Midbrain (tissue), 1 donor: Measurements from ENCODE around the gene TLL2.
A peak's percentile ranks its signal among the peaks of the same experiment; 100 is the strongest.
"Not testable (repeated sequence)": the region's sequence is repeated elsewhere in the genome, so short reads cannot be mapped to it uniquely, and the experiment has no call there.

ENCODE experiments used
- DNase-seq: peaks from one replicate; lab custom pipeline; 2025; lab: John Stamatoyannopoulos, UW

The TLL2 gene

DNA sequence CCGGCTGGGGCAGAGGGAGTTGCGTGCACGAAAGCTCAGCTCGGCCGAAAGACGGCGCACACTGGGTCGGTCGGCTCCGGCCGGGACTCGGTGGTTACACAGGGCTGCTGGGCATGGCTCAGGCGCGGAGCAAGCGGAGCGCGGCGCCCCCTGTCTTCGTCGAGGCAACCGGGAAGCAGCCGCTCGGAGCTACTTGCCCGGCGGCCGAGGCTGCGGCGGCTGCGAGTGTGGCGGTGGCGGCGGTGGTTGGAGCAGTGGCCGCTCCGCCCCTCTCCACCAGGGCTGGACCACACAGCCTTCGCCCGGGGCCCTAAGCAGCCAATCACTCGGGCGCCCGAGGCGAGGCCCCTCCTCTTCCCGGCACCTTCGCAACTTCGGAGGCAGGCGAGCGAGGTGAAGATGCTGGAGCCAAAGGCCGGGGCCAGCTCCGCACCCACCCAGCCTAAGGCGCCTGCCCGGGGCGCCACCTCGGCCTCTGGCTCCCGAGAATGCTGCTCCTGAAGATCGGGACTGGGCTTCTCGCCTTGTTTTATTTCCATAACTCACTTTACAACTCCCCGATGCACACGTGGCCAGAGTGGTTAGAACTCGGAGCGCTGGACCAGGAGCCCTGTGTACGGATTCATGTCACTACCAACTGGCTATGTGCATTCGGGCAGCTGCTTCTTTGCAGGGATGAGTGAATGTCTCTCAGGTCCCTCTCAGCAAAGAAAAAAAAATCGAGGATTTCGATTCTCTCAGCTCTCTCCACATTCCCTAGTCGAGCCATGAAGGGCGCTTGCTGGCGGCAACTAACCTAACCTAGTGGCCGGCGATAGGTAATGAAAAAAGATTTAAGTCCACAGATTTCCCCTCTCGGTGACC is at the start of gene TLL2:
TLL2 (minus strand) TSS at position 229 of the 864 bp plus-strand sequence. CDS start 241 bp downstream, outside the sequence.
- DNase-seq: peak; percentile 89

DNA sequence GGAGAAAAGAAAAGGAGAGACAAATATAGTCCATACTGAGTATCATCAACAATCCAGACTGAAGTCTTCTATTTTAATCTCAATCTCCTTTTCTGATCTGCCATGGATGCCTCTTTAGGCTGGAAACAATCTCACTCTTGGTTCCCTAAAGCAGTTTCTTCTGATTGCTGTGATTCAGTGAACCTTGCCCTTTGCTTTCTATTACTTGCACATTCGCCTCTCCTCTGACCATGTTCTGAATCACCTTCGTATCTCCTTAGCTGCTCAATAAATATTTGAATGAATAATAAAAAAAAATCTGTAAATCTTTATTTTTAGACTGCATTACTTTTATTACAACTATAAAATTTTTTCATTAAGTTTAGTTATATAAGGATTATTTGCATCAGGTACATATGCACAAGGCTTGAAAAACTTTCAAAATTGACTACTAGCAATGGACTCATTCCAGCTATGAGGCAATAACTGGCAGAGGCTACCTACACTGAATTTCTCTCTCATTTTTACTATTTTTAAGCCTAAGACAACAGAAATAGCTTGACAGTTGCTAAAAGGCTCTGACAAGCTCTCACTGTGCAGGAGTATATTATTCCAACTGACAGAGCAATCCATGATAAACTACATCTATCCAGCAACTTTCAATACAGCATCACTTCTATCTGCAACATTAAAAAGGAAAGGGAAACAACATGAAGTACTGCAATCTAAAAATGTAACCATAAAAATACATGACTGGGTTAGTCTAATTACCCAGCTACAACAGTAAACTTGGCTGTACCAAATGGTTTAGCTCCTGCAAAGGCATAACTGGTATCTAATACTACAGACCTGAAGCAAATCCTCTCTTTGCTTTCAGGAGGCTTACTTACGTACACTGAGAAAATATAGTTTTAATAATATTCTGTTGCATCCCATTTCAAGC is 47.5 kb upstream of the TLL2 start:
- no peak for DNase-seq

DNA sequence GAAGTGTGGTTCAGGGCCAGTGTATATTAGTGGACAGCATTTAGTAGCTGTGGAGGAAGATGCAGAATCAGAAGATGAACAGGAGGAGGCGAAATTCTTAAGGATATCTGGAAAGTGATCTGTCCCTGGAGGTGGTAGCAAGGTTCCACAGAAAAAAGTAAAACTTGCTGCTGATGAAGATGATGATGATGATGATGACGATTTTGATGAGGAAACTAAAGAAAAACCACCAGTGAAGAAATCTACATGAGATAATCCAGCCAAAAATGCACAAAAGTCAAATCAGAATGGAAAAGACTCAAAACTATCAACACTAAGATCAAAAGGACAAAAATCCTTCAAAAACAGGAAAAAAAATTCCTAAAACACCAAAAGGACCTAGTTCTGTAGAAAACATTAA is 46.8 kb upstream of the TLL2 start:
- DNase-seq: no peak

DNA sequence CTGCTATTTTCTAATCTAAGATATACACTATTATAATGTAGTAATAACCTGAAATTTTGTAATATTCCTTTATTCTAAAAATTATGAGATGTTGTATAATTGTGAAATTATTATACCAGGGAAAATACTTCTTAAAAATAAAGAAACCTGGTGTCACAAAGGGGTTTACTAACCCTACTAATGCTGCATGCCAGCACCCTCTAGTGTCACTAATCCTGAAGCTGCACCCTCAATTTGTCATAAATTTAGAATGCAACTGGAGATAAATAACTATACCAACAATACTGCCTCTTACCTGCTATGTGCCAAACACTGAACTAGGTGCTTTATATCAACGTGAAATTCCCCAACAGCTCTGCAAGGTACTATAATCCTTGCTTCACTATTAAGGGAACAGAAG is 42.3 kb upstream of the TLL2 start:
- no peak for DNase-seq

DNA sequence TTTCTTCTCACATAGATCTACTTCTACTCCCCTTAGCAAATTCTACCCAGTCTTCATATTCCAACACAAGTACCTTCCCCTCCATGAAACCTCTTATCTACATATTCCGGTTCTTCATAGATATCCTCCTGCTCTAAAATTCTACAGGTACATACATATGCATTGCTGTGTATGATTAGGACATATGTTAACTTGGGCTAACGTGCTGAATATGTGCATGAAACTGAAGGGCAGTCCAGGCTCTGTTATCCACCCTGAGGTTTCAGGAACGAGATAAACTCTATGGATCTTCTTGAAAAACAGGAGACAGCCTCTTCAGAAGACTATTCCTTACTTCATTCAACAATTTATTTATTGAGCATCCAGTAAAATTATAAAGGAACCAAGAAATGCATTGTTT is 41.6 kb upstream of the TLL2 start:
- no peak for DNase-seq

DNA sequence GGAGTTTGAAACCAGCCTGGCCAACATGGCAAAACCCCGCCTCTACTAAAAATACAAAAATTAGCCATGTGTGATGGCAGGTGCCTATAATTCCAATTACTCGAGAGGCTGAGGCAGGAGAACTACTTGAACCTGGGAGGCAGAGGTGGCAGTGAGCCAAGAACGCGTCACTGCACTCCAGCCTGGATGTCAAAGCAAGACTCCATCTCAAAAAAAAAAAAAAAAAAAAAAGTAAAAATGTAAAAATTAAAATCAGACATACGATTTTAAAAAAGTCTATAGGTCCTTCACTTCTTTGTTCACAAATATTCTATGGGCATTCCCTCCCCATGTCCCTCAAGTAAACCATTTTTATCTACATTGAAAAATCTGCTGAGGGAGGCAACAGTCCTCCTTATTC is 34.9 kb upstream of the TLL2 start:
- no peak for DNase-seq

DNA sequence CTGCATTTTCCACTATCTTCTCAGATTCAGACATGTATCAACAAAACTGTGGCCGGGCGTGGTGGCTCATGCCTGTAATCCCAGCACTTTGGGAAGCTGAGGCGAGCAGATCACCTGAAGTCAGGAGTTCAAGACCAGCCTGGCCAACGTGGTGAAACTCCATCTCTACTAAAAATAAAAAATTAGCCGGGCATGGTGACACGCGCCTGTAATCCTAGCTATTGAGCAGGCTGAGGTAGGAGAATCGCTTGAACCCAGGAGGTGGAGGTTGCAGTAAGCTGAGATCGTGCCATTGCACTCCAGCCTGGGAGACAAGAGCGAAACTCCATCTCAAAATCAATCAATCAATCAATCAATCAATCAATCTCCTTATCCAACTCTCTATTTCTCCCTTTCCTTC is 31.8 kb upstream of the TLL2 start:
- not testable (repeated sequence) for DNase-seq

DNA sequence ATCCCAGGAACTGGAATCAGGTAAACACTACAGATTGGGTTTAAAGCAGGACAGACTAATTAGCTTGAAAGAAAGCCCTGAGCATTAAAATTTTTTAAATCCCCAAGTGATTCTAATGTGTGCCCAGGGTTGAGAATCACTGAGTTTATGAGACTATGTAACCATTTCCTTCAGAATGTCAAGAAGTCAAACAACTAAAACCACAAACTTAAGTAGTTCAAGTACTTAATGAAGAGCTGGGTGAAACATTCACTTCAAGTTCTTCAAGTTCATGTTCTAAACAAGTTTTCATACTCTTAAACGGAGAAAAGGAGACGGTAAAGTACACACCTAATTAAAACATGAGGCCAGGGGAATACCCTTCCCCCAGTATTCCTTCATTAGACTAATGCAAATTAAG is 28.2 kb upstream of the TLL2 start:
- no peak for DNase-seq

DNA sequence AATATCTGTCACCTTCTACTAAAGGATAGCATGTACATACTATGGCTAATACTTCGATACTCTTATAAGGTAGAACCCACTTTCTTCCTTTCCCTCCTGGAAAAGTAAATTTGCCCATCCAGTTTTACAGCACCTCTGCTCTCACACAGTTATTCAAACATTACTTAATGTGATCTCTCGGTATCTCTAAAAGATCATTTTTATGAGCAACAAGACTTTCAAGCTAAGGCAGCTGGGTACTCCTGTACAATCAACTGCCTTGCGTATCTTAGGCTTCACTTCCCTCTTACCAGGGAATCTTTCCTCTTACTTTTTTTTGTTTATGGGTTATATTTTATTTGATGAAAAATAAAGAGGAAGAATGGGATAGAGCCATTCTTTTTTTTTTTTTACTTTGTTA is 26.5 kb upstream of the TLL2 start:
- no peak for DNase-seq

DNA sequence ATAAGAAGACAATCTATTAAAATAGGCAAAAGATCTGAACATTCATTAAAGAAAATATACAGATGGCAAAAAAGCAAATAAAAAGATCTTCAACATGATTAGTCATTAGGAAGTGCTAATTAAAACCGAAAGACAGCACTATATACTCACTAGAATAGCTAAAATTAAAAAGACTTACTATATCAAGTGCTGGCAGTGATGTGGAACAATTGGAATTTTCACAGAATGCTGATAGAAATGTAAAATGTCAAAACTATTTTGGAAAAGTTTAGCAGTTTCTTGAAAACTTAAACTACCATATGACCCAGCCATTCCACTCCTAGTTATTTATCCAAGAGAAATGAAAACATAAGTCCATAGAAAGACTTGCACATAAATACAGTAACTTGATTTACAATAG is 25.0 kb upstream of the TLL2 start:
- no peak for DNase-seq

DNA sequence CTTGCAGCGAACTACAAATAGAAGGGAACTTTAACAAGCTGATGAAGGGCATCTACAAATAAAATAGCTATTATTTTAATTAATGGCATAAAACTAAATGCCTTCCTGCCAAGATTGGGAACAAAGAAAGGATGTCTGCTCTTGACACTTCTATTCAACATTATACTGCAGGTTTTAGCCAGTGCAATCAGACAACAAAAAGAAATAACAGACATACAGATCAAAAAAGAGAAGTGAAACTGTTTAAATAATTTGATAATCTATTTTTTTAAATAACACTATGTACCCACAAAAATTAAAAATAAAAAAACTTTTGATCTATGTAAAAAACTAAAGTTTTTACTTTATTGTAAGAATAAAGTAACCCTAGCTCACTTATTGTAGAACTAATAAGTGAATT is 22.4 kb upstream of the TLL2 start:
- no peak for DNase-seq

DNA sequence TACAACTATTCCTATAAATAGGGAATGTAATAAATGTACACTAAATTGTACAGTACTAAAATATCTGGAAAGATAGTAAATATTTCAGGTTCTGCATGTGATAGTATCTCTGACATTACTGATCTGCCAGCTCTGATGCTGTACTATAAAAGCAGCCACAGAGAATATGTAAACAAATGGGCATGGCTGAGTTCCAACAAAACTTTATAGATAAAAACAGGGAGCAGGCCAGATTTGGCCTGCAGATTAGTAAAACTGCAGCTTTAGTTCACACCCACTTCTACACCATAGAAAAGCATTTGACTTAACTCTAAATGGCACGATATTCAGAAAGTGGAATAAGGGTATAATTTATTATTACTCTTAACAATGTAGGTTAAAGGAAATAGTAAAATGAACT is 18.8 kb upstream of the TLL2 start:
- no peak for DNase-seq

DNA sequence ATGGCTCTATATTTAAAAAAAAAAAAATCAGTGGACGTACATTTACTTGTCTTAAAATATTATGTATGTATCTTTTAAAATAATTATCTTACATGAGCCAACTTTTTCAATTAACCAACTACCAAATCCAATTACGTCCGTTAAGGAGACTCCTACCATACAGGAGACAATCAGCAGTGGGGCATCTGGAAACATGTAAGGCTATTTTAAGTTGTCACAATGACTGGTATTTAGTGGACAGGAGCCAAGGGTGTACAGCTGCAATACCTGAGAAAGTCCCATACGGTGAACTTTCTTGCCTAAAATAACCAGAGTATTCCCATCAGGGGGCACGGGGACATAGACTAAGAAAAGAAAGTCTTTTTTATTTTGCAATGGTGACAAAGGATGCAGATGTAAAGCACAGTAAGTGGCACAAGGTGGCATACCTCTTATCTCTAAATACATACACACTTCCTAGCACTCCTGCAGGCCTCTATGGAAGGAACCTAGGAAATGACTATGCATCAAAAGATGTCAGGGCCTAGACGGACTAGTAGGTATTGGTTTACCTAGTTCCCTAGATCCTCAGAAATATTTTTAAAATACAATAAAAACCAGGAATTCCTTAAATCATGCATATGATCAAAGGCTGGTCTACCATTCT is 16.0 kb upstream of the TLL2 start:
- no peak for DNase-seq

DNA sequence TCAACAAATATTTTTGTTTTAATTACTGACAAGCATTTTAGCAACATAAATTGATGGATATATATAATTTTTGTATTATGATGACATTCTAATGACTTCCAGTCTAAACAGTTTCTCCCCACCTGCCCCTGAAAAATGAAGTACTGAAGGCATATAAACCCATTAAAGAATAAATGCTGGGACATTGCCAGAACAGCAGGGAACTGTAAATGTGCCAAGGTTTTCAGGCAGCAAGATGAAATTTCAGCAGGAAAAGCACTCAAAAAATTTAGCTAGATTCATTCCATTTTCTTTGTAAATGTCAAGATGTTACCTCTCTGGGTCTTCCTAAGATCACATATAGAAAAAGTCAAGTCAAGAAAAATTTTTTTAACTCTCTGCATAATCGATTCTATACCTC is 11.0 kb upstream of the TLL2 start:
- no peak for DNase-seq

DNA sequence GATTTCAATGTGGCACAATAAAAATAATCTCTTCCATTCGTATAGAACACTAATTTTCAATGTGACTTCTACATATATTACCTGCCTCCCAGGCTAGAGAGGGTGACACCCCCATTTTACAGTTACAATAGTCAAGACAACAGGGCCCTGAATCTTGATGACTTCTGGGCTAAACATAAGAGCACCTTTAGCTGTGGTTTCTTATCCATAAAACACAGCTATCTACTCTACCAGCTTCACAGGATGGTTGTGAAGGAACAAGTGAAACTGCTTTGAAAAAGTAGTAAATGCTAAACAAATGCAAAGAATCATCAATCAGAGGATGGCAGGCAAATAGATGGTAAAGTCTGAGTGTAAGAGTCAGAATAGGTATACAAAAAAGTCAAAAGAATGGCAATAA is 3.6 kb upstream of the TLL2 start:
- no peak for DNase-seq

DNA sequence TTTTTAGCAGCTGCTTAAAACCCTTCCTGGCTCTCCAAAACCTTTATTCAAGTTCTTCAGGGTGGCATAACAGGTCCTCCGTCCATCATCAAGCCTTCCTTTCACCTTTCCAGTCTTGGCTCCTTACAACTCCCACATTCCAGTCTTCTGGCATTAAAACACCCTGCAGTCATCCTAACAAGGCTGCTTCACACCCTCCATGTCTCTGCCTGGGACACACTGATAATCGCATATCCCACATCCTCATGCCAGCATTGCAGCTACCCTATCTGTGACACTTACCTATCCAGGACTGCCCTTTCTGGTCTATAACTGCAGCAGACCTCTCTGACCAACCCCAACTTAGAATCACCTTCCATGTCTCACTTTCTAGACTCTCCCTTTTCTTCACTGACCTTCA is 2.6 kb upstream of the TLL2 start:
- DNase-seq: no peak

DNA sequence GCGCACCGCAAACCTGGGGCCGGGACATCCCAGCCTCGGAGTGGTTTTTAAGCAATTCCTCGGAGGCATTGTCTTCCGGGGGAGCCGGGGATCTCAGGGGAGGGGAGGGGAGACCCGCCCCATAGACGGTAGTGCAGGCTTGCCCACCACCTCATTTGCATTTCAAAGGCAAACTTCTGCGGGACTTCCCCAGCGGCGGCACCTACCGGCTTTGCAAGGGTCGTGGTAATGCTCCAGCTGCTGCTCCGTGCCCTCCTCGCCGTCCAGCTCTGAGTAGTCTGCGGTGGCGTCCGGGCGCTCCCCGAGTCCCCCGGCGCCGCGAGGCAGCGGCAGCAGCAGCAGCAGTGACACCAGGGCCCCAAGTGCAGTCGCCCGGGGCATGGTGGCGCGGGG is 425 bp downstream of the TLL2 start:
- no peak for DNase-seq

DNA sequence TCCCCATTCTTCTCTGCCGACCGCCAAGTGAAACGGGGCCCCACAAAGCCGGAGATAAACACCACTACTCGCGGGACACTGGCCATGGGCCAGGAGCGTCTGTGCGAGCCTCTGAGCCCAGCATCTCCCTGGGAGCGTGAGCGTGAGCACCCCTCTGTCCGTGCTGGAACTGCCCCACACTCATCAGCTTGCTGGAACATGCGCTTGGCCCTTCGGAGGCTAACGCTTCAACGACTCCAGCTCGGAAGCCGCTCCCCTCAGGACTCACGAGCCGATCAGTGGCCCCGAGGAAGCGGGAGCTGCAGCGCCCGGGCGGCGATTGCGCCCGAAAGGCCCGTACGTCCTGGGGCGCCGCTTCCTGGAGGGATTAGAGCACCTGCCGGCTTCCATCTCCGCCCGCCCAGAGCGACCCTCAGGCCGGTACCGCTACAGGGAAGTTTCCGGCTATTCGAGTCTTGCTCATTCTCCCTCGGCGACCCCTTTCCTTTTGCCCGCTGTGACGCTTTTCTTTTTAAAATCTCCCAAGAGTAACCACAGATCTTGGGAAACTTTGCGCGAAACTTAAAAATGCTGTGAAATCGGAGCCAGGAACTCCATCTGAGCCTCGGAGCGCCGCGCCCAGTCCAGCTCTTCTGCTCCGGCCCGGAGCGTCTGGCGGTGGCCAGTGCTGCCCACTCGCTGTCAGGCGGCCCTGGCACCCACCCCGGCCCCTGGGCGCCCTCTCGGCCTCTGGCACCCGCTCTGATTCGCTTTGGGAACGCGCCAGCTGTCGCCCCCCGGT is 1.0 kb downstream of the TLL2 start:
- DNase-seq: no peak

DNA sequence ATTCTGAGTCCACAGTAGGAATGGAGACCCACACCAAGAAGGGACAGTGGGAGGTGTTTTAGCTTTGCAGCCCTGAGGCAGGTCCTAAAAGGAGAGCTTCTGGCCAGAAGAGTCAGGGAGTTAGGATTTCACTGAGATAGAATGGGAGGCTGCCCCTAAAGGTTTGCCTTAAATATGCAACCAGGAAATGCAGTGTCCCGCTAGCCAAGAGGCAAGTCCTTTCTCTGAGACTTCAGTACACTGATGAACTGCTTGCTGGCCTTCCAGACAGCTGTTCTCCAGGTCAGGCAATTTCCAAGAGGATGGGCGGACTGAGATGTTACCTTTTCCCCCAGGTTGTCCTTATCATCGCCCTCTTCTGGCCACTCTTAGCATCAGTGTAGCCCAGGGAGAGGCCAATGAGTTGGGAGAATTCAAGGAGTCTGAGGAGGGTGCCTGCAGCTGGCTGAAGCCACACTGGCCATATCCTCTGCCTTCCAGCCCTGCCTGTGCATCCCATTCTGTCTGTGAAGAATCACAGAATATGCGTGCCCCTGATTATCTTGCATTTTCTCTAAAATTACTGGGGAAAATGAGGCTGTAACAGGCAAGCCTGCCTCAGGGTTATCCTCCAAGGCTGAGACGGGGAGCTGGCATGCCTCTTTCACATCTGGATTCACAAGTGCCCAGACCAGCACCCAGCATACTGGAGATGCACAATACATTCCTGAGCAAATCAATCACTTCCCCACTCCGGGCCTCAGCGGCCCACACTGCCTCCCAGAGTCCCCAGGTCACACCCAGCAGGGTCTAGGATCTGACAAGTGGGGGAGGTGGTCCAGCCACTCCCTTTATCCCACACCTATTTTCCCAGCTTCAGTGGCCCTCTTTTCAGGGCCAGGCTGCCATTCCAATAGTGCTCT is 2.4 kb downstream of the TLL2 start:
- DNase-seq: no peak

DNA sequence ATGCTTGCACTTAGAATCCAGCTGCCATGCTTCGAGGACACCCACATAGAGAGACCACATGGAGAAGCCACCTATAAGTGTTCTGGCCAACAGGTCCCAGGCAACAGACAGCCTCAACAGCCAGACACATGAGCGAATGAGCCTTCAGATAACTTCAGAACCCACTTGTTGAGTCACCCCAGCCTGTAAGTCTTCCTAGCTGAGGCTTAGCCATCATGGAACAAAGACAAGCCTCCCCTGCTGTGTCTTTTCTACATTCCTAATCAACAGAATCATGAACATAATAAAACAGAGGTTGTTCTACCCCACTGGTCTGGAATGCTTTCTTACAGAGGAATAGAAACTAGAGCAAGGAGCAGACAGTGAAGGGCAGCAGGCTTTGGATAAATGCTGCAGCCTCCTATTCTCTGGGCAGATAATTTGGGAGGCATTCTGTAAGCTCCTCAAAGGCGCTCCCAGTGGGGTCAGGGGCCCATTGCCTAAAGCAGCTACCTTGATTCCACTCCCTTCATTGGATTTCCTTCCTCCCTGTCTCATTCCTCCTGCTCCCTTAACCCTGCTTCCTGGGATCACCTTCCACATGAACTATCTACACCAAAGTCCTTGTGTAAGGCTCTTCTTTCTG is 4.6 kb downstream of the TLL2 start:
- DNase-seq: no peak
